ENCODE measurements around the gene FLCN.

DNA sequence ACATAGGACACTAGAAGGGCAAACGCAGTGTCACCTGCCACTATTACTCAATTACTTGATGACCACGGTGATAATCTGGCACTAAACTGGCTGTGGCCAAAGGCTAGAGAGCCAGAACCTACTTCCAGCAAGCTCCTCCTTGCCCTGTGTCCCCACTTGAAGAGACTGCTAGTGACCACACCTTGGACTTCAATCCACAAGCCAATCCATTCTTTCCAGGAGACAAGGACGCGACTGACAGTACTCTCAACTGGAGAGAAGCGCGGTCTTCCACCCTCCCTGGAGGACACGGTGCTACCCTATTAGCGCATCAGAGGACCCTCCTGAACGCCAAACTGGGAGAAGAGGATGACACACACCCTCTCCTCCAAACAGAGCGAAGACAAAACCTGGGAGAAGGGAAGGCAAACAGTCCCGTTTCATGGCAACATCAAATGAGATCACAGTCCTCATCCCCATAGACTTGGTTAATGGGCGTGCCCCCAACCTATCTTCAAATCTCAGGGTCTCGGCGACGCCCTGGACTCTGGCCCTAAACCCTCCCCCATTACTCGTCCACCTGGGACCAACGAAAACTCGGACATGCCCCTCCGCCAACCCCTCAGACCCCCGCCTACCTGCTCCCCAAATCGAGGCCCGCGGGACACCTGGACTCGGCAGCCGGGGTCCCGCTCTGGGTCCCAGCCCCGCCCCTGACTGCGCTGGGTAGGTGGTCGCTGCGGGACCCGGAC, 508 bp downstream of the FLCN start:
- peak; percentile 46 to 72 for TF ChIP-seq POLR2A (IDR thresholded peaks at IDR 0.05)
- TF ChIP-seq, protein P1, sequence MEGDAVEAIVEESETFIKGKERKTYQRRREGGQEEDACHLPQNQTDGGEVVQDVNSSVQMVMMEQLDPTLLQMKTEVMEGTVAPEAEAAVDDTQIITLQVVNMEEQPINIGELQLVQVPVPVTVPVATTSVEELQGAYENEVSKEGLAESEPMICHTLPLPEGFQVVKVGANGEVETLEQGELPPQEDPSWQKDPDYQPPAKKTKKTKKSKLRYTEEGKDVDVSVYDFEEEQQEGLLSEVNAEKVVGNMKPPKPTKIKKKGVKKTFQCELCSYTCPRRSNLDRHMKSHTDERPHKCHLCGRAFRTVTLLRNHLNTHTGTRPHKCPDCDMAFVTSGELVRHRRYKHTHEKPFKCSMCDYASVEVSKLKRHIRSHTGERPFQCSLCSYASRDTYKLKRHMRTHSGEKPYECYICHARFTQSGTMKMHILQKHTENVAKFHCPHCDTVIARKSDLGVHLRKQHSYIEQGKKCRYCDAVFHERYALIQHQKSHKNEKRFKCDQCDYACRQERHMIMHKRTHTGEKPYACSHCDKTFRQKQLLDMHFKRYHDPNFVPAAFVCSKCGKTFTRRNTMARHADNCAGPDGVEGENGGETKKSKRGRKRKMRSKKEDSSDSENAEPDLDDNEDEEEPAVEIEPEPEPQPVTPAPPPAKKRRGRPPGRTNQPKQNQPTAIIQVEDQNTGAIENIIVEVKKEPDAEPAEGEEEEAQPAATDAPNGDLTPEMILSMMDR (IDR thresholded peaks at IDR 0.05 in 4 of 5, conservative IDR thresholded peaks at IDR 0.05 in 1 of 5): no peak
